Stimulated activated effector memory CD8-positive, alpha-beta T cell treated with anti-CD3 and anti-CD28 coated beads, Interleukin-12 subunit alpha, Interleukin-12 subunit beta, amount 100 ng/mL, for 72 hours (primary cell): ENCODE data around the gene CEMIP.

Experiments used
- ATAC-seq: fragments of 150-1000 bp; cut with Tn5 transposase; 2 replicates; pipeline ENCODE4 v1.10.0; 2021
- DNase-seq, 2 donors: peaks; one replicate each; pipeline ENCODE4 v3.0.0; 2021 to 2022; ENCODE audit warnings: low spot score in 2 of 2
- H3K27ac Mint-ChIP-seq: one replicate; pipeline ENCODE4 v1.8.0; 2022; ENCODE audit warnings: mild to moderate bottlenecking, mixed read lengths
- H3K36me3 Mint-ChIP-seq: one replicate; pipeline ENCODE4 v1.8.0; 2022; ENCODE audit warnings: mild to moderate bottlenecking, mixed read lengths
- H3K4me1 Mint-ChIP-seq: one replicate; pipeline ENCODE4 v1.8.0; 2022; ENCODE audit warnings: mixed read lengths
- H3K4me3 Mint-ChIP-seq: one replicate; pipeline ENCODE4 v1.8.0; 2022; ENCODE audit warnings: mild to moderate bottlenecking, mixed read lengths
- H3K9me3 Mint-ChIP-seq: one replicate; pipeline ENCODE4 v1.8.0; 2022; ENCODE audit warnings: mixed read lengths

CEMIP gene

GRCh38 chr15:80787316-80787715, 8.1 kb downstream of the CEMIP start:
- Mint-ChIP-seq H3K36me3 (no peaks in the 10 kb centered on the region), H3K27ac (no peak overlapping the region), H3K4me3 (no peak overlapping the region), H3K4me1 (no peaks in the 10 kb centered on the region), H3K9me3 (no peaks in the 10 kb centered on the region)
- DNase-seq (no peak), ATAC-seq (no peak)

GRCh38 chr15:80788536-80788935, 9.4 kb downstream of the CEMIP start:
- Mint-ChIP-seq H3K9me3 (no peaks in the 10 kb centered on the region), H3K4me3 (no peak overlapping the region), H3K36me3 (no peaks in the 10 kb centered on the region), H3K27ac (no peak overlapping the region), H3K4me1 (no peaks in the 10 kb centered on the region)
- DNase-seq (no peak), ATAC-seq (no peak)

GRCh38 chr15:80789296-80789695, 10.1 kb downstream of the CEMIP start:
- Mint-ChIP-seq H3K9me3 (no peaks in the 10 kb centered on the region), H3K27ac (no peak overlapping the region), H3K4me3 (no peak overlapping the region), H3K4me1 (no peaks in the 10 kb centered on the region), H3K36me3 (no peaks in the 10 kb centered on the region)
- ATAC-seq (no peak), DNase-seq (no peak)

GRCh38 chr15:80789796-80790195, 10.6 kb downstream of the CEMIP start:
- no peaks in the 10 kb centered on the region for H3K9me3 Mint-ChIP-seq
- ATAC-seq (no peak), DNase-seq (no peak)
- no peaks in the 10 kb centered on the region for H3K36me3 Mint-ChIP-seq
- H3K4me1 Mint-ChIP-seq = no peaks in the 10 kb centered on the region
- H3K4me3 Mint-ChIP-seq = no peak overlapping the region
- H3K27ac Mint-ChIP-seq = no peak overlapping the region

GRCh38 chr15:80790236-80790635, 11.1 kb downstream of the CEMIP start:
- ATAC-seq = no peak
- DNase-seq = no peak

GRCh38 chr15:80791004-80791403, 11.8 kb downstream of the CEMIP start:
- ATAC-seq (no peak), DNase-seq (no peak)
- no peaks in the 10 kb centered on the region for H3K36me3 Mint-ChIP-seq
- H3K9me3 Mint-ChIP-seq = no peaks in the 10 kb centered on the region
- H3K4me3 Mint-ChIP-seq = no peak overlapping the region
- no peaks in the 10 kb centered on the region for H3K4me1 Mint-ChIP-seq
- no peak overlapping the region for H3K27ac Mint-ChIP-seq

More at GRCh38 chr15:80790236-80790635, 11.1 kb downstream of the CEMIP start:
- Mint-ChIP-seq H3K27ac (no peak overlapping the region), H3K9me3 (no peaks in the 10 kb centered on the region), H3K4me1 (no peaks in the 10 kb centered on the region), H3K4me3 (no peak overlapping the region), H3K36me3 (no peaks in the 10 kb centered on the region)

- Mint-ChIP-seq H3K36me3 (no peaks in the 10 kb centered on the region), H3K4me3 (no peak overlapping the region)
Measured at GRCh38 chr15:80796407-80796806, 17.2 kb downstream of the CEMIP start.

GRCh38 chr15:80798911-80799310, 19.7 kb downstream of the CEMIP start:
- H3K4me1 Mint-ChIP-seq = no peaks in the 10 kb centered on the region
- no peaks in the 10 kb centered on the region for H3K9me3 Mint-ChIP-seq
- DNase-seq (no peak), ATAC-seq (no peak)
- H3K36me3 Mint-ChIP-seq = no peaks in the 10 kb centered on the region
- no peak overlapping the region for H3K4me3 Mint-ChIP-seq
- no peak overlapping the region for H3K27ac Mint-ChIP-seq

More at GRCh38 chr15:80796407-80796806, 17.2 kb downstream of the CEMIP start:
- Mint-ChIP-seq H3K4me1 (no peaks in the 10 kb centered on the region), H3K27ac (no peak overlapping the region), H3K9me3 (no peaks in the 10 kb centered on the region)
- ATAC-seq = no peak
- DNase-seq = no peak

- DNase-seq (no peak), ATAC-seq (no peak)
- H3K9me3 Mint-ChIP-seq = no peaks in the 10 kb centered on the region
- no peak overlapping the region for H3K27ac Mint-ChIP-seq
- H3K36me3 Mint-ChIP-seq = no peaks in the 10 kb centered on the region
- no peaks in the 10 kb centered on the region for H3K4me1 Mint-ChIP-seq
- no peak overlapping the region for H3K4me3 Mint-ChIP-seq
Measured at GRCh38 chr15:80800067-80800466, 20.9 kb downstream of the CEMIP start.

- no peak overlapping the region for H3K4me3 Mint-ChIP-seq
- H3K9me3 Mint-ChIP-seq = no peaks in the 10 kb centered on the region
- H3K4me1 Mint-ChIP-seq = no peaks in the 10 kb centered on the region
- ATAC-seq (no peak), DNase-seq (no peak)
- no peak overlapping the region for H3K27ac Mint-ChIP-seq
- H3K36me3 Mint-ChIP-seq = no peaks in the 10 kb centered on the region
Measured at GRCh38 chr15:80801891-80802680, 22.9 kb downstream of the CEMIP start.

GRCh38 chr15:80803580-80804525, 24.7 kb downstream of the CEMIP start:
- Mint-ChIP-seq H3K36me3 (peaks cover 6% of the 10 kb centered on the region), H3K4me1 (no peaks in the 10 kb centered on the region), H3K27ac (no peak overlapping the region), H3K9me3 (no peaks in the 10 kb centered on the region), H3K4me3 (no peak overlapping the region)
- peak; percentile 72 for ATAC-seq
- DNase-seq = no peak

GRCh38 chr15:80804970-80805495, 25.9 kb downstream of the CEMIP start:
- Mint-ChIP-seq H3K9me3 (no peaks in the 10 kb centered on the region), H3K36me3 (peaks cover 6% of the 10 kb centered on the region), H3K4me1 (no peaks in the 10 kb centered on the region), H3K27ac (no peak overlapping the region), H3K4me3 (no peak overlapping the region)
- no peak for DNase-seq
- peak; percentile 53 for ATAC-seq

GRCh38 chr15:80811781-80812315, 32.7 kb downstream of the CEMIP start:
- Mint-ChIP-seq H3K9me3 (no peaks in the 10 kb centered on the region), H3K4me1 (no peaks in the 10 kb centered on the region), H3K27ac (no peak overlapping the region), H3K36me3 (peaks cover 6% of the 10 kb centered on the region), H3K4me3 (no peak overlapping the region)
- no peak for DNase-seq
- no peak for ATAC-seq

- ATAC-seq = no peak
- no peak overlapping the region for H3K4me3 Mint-ChIP-seq
- H3K4me1 Mint-ChIP-seq = no peaks in the 10 kb centered on the region
- no peaks in the 10 kb centered on the region for H3K36me3 Mint-ChIP-seq
- no peak overlapping the region for H3K27ac Mint-ChIP-seq
- no peak for DNase-seq
- no peaks in the 10 kb centered on the region for H3K9me3 Mint-ChIP-seq
Measured at GRCh38 chr15:80815106-80815505, 35.9 kb downstream of the CEMIP start.

GRCh38 chr15:80816049-80816653, 37.0 kb downstream of the CEMIP start:
- no peaks in the 10 kb centered on the region for H3K9me3 Mint-ChIP-seq
- DNase-seq = no peak
- no peaks in the 10 kb centered on the region for H3K36me3 Mint-ChIP-seq
- no peak for ATAC-seq
- no peak overlapping the region for H3K4me3 Mint-ChIP-seq
- no peak overlapping the region for H3K27ac Mint-ChIP-seq
- no peaks in the 10 kb centered on the region for H3K4me1 Mint-ChIP-seq
